BLaER1 treated with 17β-estradiol and CSF1 and Interleukin-3, amounts not matched to agents 10 nM and 100 nM (cell line): ENCODE measurements around the gene RNF125.
"Not testable (repeated sequence)": the region's sequence is repeated elsewhere in the genome, so short reads cannot be mapped to it uniquely, and the experiment has no call there.

Source experiments
- H3K27ac ChIP-seq, 11 experiments: shearing (Covaris generic); formaldehyde crosslinking; 2 replicates each; pipeline ENCODE4 v1.8.1; 2022
- H3K27me3 ChIP-seq, 11 experiments: shearing (Covaris generic); formaldehyde crosslinking; 2 replicates each; pipeline ENCODE4 v1.8.1; 2022
- H3K36me3 ChIP-seq, 11 experiments: shearing (Covaris generic); formaldehyde crosslinking; 2 replicates each; pipeline ENCODE4 v1.8.1; 2022
- H3K4me1 ChIP-seq, 10 experiments: shearing (Covaris generic); formaldehyde crosslinking; 2 replicates each; pipeline ENCODE4 v1.8.1; 2022
- H3K4me2 ChIP-seq, 11 experiments: shearing (Covaris generic); formaldehyde crosslinking; 2 replicates each; pipeline ENCODE4 v1.8.1; 2022
- H3K4me3 ChIP-seq, 10 experiments: shearing (Covaris generic); formaldehyde crosslinking; 2 replicates each; pipeline ENCODE4 v1.8.1; 2022
- H3K9ac ChIP-seq, 11 experiments: shearing (Covaris generic); formaldehyde crosslinking; 2 replicates each; pipeline ENCODE4 v1.8.1; 2022
- H3K9me3 ChIP-seq, 11 experiments: shearing (Covaris generic); formaldehyde crosslinking; replicated peaks in 1 of 11; 2 replicates each; pipeline ENCODE4 v1.8.1; 2022
- H4K20me1 ChIP-seq, 11 experiments: shearing (Covaris generic); formaldehyde crosslinking; 2 replicates each; pipeline ENCODE4 v1.8.1; 2022
- Cebpa-rat ChIP-seq, 11 experiments: shearing (Covaris generic); IDR thresholded peaks; 2 replicates each; pipeline ENCODE4 v1.8.1; 2022

The RNF125 gene

DNA sequence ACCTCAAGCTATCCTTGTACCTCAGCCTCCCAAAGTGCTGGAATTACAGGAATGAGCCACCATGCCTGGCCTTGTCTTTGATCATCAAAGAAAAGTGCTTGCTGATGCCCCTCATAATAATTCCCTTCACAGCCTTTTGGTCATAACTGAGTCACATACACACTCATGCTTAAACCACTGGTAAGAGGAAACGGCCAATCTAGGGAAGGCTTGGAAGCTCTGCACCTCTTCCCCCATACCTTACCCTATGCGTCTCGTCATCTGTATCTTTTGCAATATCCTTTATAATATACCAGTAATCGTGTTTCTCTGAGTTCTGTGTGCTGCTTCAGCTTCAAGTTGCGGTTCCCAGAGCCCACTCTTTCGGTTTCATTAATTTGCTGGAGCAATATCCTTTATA, 68.3 kb downstream of the RNF125 start:
- Histone ChIP-seq H3K4me2 (peak overlapping the region in 7 of 11 experiments; percentile 64 to 93 (median 84); a peak in 14 of 22 replicates), H3K27ac (peak overlapping the region in 8 of 11 experiments; percentile 83 to 96 (median 92); a peak in 12 of 22 replicates)
- no peak for TF ChIP-seq Cebpa-rat (IDR thresholded peaks at IDR 0.05)

DNA sequence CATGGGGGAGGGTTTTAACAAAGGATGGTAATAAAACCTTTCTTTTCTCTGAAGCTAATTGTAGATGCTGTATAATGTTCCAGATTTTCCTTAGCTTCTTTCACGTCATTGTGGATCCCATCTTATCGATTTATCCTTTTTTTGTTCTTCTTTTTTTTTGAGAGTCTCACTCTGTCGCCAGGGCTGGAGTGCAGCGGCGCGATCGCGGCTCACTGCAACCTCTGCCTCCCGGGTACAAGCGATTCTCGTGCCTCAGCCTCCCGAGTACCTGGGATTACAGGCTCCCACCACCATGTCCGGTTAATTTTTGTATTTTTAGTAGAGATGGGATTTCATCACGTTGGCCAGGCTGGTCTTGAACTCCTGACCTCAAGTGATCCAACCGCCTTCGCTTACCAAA, 72.2 kb downstream of the RNF125 start:
- not testable (repeated sequence) for H3K27me3 ChIP-seq, H3K9me3 ChIP-seq
- H3K27ac ChIP-seq: peak overlapping the region in 2 of 11 experiments; percentile 95 to 98; a peak in 3 of 22 replicates
- peaks cover 3 to 33% (median 20%) of the 10 kb centered on the region in 11 experiments; a peak in 19 of 22 replicates for H3K36me3 ChIP-seq
- peaks cover 37 to 54% (median 42%) of the 10 kb centered on the region in 10 experiments for H3K4me1 ChIP-seq
- peak overlapping the region; percentile 80 to 94 (median 88); a peak in 21 of 22 replicates for H3K4me2 ChIP-seq
- H4K20me1 ChIP-seq: peaks cover 23 to 34% (median 31%) of the 10 kb centered on the region in 11 experiments
- H3K9ac ChIP-seq: peak overlapping the region in 6 of 11 experiments; percentile 95 to 99 (median 98); a peak in 10 of 22 replicates
- peak overlapping the region in 3 of 10 experiments; percentile 89 to 98 (median 97); a peak in 4 of 20 replicates for H3K4me3 ChIP-seq

More for the DNA sequence above, 68.3 kb downstream of the RNF125 start:
- no peaks in the 10 kb centered on the region for H3K9me3 ChIP-seq
- H3K36me3 ChIP-seq: peaks cover 0 to 11% (median 0%) of the 10 kb centered on the region in 11 experiments; a peak in 2 of 22 replicates
- H3K4me1 ChIP-seq: peaks cover 43 to 68% (median 55%) of the 10 kb centered on the region in 10 experiments
- peak overlapping the region in 1 of 11 experiments; percentile 86; a peak in 2 of 22 replicates for H3K9ac ChIP-seq
- H3K27me3 ChIP-seq: no peaks in the 10 kb centered on the region
- H3K4me3 ChIP-seq: no peak overlapping the region
- no peaks in the 10 kb centered on the region for H4K20me1 ChIP-seq

- Histone ChIP-seq H3K4me1 (peaks cover 37 to 54% (median 42%) of the 10 kb centered on the region in 10 experiments), H3K9me3 (no peaks in the 10 kb centered on the region), H4K20me1 (peaks cover 28 to 38% (median 36%) of the 10 kb centered on the region in 11 experiments), H3K4me3 (peak overlapping the region; percentile 71 to 99 (median 95)), H3K36me3 (peaks cover 8 to 37% (median 25%) of the 10 kb centered on the region in 11 experiments; a peak in 19 of 22 replicates), H3K4me2 (peak overlapping the region; percentile 80 to 94 (median 88)), H3K9ac (peak overlapping the region; percentile 95 to 99 (median 98)), H3K27me3 (no peaks in the 10 kb centered on the region), H3K27ac (peak overlapping the region; percentile 94 to 99 (median 98))
- no peak for TF ChIP-seq Cebpa-rat (IDR thresholded peaks at IDR 0.05)
Observed at GRCh38 chr18:32091325-32091723, 72.7 kb downstream of the RNF125 start.

DNA sequence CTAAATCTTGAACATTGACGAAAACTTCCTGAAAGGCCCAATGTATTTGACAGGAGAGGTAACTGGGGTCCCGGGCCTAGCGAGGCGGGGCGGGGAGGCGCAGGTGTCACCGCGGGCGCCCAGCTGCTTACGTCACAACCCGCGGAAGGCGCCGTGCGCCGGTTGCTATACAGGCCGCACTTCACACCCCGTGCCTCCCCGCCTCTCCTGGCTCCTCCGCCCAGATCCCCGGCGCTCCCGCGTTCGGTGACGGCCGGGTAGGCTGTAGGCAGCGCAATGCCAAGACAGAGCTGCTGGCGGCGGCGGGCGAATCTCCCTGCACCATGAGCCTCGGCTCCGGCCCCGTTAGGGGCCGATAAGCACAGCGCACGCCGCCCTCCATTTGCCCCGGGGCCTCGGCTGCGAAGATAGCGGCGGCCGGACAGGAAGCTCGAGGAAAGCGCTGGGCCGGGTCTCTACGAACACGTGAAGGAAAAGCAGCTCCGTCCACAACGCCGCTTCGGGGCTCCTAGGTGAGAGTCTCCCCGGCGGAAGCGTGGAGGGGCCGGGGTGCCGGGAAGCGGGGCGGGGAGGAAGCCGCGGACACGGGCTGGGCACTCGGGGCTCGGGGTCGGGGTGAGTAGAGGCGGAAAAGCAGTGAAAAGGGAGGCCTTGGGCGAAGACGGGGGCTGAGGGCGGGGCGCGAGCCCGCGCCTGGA, 73.2 kb downstream of the RNF125 start, which contains the start of gene RNF138:
RNF138 (plus strand) TSS at position 151 of the 698 bp plus-strand sequence. CDS start 903 bp downstream, outside the sequence.
- H3K36me3 ChIP-seq: peaks cover 10 to 43% (median 30%) of the 10 kb centered on the region in 11 experiments; a peak in 21 of 22 replicates
- H3K27me3 ChIP-seq: no peaks in the 10 kb centered on the region
- H3K4me3 ChIP-seq: peak within 1 kb of the TSS; percentile 78 to 99 (median 96)
- peak within 1 kb of the TSS; percentile 82 to 96 (median 89) for H3K4me2 ChIP-seq
- H3K27ac ChIP-seq: peak within 1 kb of the TSS; percentile 94 to 99 (median 98)
- TF ChIP-seq Cebpa-rat (IDR thresholded peaks at IDR 0.05): no peak
- H3K9me3 ChIP-seq: no peaks in the 10 kb centered on the region
- H3K4me1 ChIP-seq: peaks cover 41 to 54% (median 42%) of the 10 kb centered on the region in 10 experiments
- peaks cover 33 to 44% (median 42%) of the 10 kb centered on the region in 11 experiments for H4K20me1 ChIP-seq
- peak within 1 kb of the TSS; percentile 95 to 99 (median 98) for H3K9ac ChIP-seq

DNA sequence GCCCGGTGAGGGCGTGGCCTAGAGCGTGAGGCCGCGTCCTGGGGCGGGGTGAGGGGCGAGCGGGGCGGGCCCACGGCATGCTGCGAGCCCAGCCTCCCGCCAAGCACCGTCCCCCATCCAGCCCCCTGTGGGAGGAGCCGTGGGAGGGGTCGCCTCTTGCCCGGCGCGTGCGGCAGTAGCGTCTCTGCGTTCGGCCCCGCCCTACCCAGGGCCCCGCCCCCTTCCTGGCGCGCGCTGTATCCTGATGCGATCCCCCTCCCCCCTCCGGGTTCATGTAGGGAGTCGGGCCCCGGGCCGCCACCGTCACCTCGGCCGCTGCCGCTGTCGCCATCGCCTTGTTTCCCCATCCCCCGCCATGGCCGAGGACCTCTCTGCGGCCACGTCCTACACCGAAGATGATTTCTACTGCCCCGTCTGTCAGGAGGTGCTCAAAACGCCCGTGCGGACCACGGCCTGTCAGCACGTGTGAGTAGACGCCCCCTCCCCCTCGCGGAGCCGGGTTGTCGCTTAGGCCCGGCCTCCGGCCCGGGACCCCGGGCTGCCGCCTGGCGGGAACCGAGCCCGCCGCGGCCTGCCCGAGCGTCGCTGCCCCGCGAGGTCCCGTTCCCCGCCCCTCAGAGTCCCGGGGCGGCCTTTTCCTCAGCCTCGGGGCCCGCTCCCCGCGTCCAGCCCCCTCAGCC, 73.9 kb downstream of the RNF125 start:
- H3K9me3 ChIP-seq: no peaks in the 10 kb centered on the region
- peak overlapping the region; percentile 95 to 99 (median 98) for H3K9ac ChIP-seq
- H3K27ac ChIP-seq: peak overlapping the region; percentile 94 to 99 (median 98)
- H3K36me3 ChIP-seq: peaks cover 10 to 48% (median 36%) of the 10 kb centered on the region in 11 experiments; a peak in 21 of 22 replicates
- H3K27me3 ChIP-seq: no peaks in the 10 kb centered on the region
- peak overlapping the region; percentile 78 to 99 (median 96) for H3K4me3 ChIP-seq
- no peak for TF ChIP-seq Cebpa-rat (IDR thresholded peaks at IDR 0.05)
- peak overlapping the region; percentile 74 to 96 (median 86) for H3K4me2 ChIP-seq
- H3K4me1 ChIP-seq: peaks cover 42 to 54% (median 49%) of the 10 kb centered on the region in 10 experiments
- H4K20me1 ChIP-seq: peaks cover 40 to 51% (median 48%) of the 10 kb centered on the region in 11 experiments

- H3K9me3 ChIP-seq: no peaks in the 10 kb centered on the region
- peaks cover 46 to 56% (median 54%) of the 10 kb centered on the region in 11 experiments for H4K20me1 ChIP-seq
- no peak for TF ChIP-seq Cebpa-rat (IDR thresholded peaks at IDR 0.05)
- H3K4me3 ChIP-seq: peak overlapping the region; percentile 78 to 99 (median 96)
- peak overlapping the region; percentile 94 to 99 (median 98) for H3K27ac ChIP-seq
- H3K4me1 ChIP-seq: peaks cover 43 to 54% (median 52%) of the 10 kb centered on the region in 10 experiments
- H3K27me3 ChIP-seq: no peaks in the 10 kb centered on the region
- peak overlapping the region; percentile 74 to 96 (median 84) for H3K4me2 ChIP-seq
- peaks cover 10 to 48% (median 42%) of the 10 kb centered on the region in 11 experiments; a peak in 21 of 22 replicates for H3K36me3 ChIP-seq
- peak overlapping the region; percentile 95 to 99 (median 98) for H3K9ac ChIP-seq
Observed at GRCh38 chr18:32093102-32093511, 74.5 kb downstream of the RNF125 start.

- peak overlapping the region; percentile 94 to 99 (median 98) for H3K27ac ChIP-seq
- no peaks in the 10 kb centered on the region for H3K27me3 ChIP-seq
- H4K20me1 ChIP-seq: peaks cover 50 to 60% (median 58%) of the 10 kb centered on the region in 11 experiments
- peak overlapping the region; percentile 95 to 99 (median 98) for H3K9ac ChIP-seq
- H3K36me3 ChIP-seq: peaks cover 10 to 50% (median 46%) of the 10 kb centered on the region in 11 experiments; a peak in 21 of 22 replicates
- H3K9me3 ChIP-seq: no peaks in the 10 kb centered on the region
- peak overlapping the region; percentile 74 to 96 (median 84) for H3K4me2 ChIP-seq
- peak overlapping the region; percentile 78 to 99 (median 96) for H3K4me3 ChIP-seq
- peaks cover 43 to 58% (median 56%) of the 10 kb centered on the region in 10 experiments for H3K4me1 ChIP-seq
- TF ChIP-seq Cebpa-rat (IDR thresholded peaks at IDR 0.05): no peak
Observed at GRCh38 chr18:32093523-32093922, 74.9 kb downstream of the RNF125 start.

- Histone ChIP-seq H3K9ac (peak overlapping the region in 9 of 11 experiments; percentile 3 to 99 (median 97); a peak in 9 of 22 replicates), H3K36me3 (peaks cover 17 to 68% (median 64%) of the 10 kb centered on the region in 11 experiments; a peak in 21 of 22 replicates), H4K20me1 (peaks cover 68 to 79% (median 76%) of the 10 kb centered on the region in 11 experiments), H3K4me3 (peak overlapping the region in 9 of 10 experiments; percentile 78 to 99 (median 95); a peak in 14 of 20 replicates), H3K9me3 (no peaks in the 10 kb centered on the region; a peak in 1 of 22 replicates), H3K4me2 (peak overlapping the region; percentile 74 to 96 (median 84)), H3K27me3 (no peaks in the 10 kb centered on the region), H3K4me1 (peaks cover 43 to 70% (median 58%) of the 10 kb centered on the region in 10 experiments), H3K27ac (no peak overlapping the region)
- no peak for TF ChIP-seq Cebpa-rat (IDR thresholded peaks at IDR 0.05)
Observed at GRCh38 chr18:32095192-32095899, 76.7 kb downstream of the RNF125 start.
